ENCODE data around the gene SEMA3C.

Gene SEMA3C

DNA sequence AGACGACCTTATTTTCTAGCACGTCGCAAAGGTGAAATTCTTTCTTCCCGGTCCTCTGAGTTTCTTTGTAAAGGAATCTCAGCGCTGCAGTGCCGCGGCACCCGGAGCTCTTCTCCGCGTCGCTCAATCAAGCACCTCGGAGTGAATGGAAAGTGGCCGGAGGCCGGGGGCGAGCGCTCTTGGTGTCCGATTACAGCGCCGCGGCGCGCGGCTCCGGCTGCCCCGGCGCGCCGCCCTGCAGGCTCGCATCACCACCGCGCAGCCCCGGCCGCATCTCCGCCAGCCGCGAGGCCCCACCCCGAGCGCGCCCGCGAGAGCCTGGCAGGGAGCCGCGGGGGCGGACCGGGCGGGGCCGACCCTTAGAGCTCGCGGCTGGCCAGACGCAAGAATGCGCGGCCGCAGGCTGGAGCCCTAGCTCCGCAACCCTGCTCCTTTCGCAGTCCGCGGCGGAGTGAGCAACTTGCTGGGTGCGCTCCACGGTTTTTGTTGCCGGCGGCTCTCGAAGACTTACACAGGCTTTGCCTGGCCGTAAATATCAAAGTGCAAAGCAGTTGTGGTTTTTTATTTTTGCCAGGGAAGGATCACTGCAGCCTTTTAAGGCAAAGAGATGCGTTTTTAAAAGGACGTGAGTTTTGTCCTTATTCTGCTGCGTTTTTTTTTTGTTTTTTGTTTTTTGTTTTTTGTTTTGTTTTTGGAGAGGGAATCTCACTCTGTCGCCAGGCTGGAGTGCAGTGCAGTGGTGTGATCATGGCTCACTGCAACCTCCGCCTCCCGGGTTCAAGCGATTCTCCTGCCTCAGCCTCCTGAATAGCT is at the start of gene SEMA3C:
Gene SEMA3C, minus strand, starts transcription at position 143 of the 813 bp plus-strand sequence. CDS start 2,270 bp downstream, outside the sequence.
- DNase-seq (ENCODE audit: low read depth in 2 of 2), result peak; percentile 5 to 23

DNA sequence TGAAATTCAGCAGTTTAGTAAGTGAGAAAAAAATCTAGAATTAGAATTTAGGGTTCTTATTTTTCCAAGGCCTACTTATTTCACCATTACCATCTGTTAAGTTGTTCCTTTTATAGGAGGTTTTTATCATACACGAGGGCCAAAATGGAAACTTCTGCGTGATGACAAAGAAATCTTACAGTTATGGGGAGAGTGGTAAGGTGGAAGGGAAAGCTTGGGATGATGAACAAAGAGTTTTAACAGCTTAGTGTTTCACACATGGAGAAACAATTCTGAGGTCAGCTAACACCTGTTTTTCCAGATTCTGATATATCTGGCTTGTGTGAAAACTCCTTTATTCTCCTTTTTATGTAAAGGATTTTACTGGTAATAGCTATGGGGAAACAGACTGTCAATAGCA is 49.8 kb upstream of the SEMA3C start:
- no peak for DNase-seq (ENCODE audit: low read depth in 2 of 2)

DNA sequence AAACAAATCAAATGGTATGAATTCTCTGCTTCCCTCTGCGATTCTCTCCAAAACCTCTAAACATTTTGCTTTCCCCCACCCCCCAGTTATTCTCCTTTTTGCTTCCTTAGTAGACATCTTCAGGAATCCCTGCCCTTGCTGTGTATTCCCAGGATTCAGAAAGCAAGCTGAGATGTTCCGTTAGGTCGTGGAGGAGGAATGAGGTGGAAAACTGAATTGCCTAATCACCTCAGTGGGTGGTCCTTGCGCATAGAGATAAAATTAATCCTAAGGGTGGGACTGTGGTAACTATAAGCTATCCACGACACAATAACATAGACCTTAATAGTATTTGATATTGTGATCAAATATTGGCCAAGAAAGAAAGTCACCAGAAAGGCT is 49.1 kb upstream of the SEMA3C start:
- DNase-seq (ENCODE audit: low read depth in 2 of 2), result no peak

DNA sequence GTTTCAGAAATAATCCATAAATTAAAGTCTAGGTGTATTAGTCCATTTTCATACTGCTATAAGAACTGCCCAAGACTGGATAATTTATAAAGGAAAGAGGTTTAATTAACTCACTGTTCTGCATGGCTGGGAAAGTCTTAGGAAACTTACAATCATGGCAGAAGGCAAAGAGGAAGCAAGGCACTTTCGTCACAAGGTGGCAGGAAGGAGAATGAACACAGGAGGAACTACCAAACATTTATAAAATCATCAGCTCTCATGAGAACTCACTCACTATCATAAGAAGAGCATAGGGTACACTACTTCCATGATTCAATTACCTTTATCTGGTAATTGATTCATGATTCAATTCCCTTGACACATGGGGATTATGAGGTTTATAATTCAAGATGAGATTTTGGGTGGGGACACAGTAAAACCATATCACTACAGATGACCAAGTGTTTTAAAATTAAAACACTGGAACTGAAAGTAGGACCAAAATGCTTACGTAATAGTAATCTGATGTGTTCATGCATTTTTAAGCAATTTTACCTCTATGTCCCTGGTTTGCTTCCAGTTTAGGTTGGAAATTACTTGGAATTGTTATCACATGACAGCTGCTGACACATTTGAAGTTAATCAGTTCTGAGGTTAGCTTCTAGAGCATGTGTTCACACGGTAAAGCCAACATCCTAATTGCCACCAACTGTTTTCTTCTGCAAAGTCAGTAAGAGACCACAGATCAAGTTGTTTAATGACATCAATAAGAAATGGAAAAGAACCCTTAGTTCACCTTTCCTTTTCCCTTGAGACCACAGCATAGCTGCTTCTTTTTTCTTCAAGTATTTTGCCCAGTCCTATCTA is 48.4 kb upstream of the SEMA3C start:
- DNase-seq (ENCODE audit: low read depth in 2 of 2), result no peak

DNA sequence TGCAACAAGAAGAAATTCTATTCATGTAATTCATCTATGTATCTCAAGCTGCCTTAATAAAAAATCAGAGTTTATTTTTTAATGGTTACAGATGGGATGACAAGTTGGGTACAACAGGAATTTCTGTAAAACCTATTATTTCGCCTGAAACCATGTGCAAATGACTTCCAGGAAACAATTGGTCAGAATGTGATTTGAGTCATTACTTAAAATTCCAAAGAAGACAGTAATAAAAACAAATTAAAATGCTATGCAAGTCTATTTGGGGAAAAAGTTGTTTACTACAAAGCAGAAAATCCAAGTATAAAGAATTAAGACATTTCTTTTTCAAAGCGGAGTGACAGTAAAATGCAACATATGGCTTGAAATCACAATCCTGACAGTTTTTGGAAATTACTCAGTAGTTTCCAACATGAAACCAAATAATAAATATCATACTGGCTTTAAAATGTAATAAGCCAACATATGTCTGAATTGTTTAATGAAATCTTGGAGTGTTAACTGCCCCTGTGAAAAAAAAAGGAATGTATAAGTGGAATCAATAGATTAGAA is 41.5 kb upstream of the SEMA3C start:
- DNase-seq (ENCODE audit: low read depth in 2 of 2), result no peak

DNA sequence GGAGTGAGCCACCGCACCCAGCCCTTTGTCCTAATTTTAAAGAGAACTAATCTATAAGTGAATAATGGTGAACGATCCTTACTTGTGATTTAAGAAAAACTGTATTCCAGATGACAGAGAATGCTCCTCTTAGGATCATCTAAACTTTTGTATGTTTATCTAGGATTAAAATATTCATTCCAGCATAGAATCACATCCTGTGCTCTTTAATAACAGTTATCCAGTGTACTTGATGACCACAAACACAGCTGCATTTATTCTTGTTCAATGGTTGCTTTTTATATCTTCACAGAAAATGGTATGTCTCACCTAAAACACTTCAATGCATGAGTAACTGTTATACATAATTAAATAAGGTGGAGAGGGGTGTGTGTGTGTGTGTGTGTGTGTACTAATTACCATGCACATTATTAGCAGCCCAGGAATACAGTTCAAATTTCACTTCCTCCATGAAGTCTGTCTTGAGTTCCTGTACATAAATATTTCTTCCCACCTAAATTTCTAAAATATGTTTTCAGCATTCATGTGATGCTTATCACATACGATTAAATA is 38.5 kb upstream of the SEMA3C start:
- DNase-seq (ENCODE audit: low read depth in 2 of 2), result no peak

DNA sequence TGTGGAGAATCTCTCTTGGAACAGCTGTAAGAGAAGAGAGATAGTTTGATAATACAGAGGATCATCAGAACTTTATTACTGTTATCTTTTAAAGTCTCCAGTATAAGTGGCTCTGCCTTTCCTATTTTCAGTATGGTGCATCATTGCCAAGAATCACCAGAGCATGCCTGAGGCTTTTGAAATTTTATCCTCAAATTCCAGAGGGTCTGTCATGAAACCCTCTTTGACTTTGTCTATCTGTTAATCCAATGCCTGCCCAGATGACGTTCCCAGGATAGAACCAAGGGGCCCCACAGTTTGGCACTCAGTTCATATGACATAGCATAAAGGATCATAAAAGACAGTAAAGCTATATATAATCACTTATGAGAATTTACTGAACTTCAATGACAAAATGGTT is 35.3 kb upstream of the SEMA3C start:
- DNase-seq (ENCODE audit: low read depth in 2 of 2), result no peak

DNA sequence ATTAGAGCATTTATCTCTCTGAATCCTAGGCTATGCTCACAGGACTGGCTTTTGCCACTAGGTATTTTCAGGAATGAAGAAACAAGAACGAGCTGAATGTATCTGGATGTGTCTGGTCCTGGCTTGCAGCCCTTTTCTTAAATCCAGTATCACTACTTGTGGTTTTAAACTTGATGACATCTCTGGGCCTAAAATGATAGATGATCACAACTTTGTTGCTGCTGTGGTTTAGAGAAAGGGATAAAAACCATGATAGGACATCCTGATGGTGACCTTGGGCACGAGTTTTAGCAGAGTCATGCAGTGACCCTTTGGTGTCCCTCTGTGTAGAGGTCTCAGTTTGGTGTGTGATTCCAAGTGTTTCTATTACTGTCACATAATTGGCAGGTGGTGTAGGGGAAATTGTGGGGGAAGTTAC is 31.7 kb upstream of the SEMA3C start:
- no peak for DNase-seq (ENCODE audit: low read depth in 2 of 2)

DNA sequence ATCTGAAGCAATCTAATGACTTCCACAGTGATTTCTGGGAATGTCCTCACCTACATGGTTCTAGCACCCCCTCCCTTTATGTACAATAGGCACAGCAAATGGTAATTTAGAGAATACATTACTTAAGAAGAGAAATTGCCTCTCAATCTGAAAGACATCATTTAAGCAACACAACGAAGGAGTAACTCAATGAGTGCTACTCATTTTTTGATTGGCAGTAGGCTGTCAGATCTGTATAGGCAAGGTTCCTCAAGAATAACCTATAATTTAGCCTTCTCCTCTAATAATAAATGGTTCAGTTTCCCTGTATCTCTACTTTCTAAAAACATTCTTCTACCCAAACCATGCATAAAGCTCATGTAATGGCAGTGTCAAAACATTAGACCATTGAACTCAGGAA is 30.6 kb upstream of the SEMA3C start:
- DNase-seq (ENCODE audit: low read depth in 2 of 2), result no peak

DNA sequence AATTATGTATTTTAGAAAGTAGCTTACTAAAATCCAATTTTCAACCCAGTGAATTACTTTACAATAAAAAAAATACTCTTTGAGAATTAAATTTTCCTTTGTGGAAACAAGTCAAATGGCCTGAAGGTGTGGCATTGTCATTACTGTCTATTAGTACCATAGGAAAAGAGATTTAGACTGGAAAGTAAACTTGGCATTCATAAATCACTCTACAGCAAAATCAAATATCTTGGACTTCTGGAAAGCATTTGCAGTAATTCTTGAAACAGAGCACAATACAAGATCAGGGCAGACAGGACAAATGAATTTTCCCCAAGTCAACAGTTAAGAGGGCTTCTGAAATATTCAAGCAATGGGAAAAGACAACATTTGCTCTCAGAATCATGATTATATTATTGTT is 28.0 kb upstream of the SEMA3C start:
- DNase-seq (ENCODE audit: low read depth in 2 of 2), result no peak

DNA sequence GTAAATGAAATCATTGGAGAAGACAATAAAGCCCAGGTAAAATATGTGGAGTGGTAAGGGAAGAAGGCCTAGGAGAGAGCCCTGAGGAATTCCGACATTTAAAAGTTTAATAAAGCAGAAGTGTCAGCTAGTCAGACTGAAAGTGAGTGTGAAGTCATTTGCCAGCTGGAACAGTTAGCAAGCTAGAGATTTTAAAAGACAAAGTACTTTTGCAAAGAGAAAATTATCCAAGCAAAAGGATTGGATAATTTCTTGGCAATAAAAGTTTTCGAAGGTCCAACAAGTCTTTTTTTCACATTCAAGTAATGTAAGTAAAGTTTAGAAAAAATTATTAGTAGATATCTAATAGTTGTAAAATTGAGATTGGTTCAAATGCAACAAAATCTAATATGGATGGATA is 27.1 kb upstream of the SEMA3C start:
- no peak for DNase-seq (ENCODE audit: low read depth in 2 of 2)

DNA sequence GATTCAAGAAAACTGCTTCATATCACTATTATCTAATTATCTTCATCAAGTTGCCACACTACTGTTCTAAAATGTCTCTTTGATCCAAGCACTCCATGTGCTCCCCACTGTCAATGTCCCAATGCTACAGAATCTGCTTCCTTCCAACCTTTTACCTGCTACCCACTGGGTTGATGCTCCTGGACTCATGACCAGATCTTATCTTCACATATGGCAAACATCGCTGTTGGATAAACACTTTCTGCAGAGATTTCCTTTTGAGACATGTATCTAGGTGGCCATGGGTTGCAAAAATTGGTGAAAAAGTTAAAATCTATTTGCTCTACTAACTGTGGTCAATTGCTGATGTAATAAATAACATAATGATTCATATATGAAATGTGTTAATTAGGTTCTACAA is 24.5 kb upstream of the SEMA3C start:
- DNase-seq (ENCODE audit: low read depth in 2 of 2), result no peak

DNA sequence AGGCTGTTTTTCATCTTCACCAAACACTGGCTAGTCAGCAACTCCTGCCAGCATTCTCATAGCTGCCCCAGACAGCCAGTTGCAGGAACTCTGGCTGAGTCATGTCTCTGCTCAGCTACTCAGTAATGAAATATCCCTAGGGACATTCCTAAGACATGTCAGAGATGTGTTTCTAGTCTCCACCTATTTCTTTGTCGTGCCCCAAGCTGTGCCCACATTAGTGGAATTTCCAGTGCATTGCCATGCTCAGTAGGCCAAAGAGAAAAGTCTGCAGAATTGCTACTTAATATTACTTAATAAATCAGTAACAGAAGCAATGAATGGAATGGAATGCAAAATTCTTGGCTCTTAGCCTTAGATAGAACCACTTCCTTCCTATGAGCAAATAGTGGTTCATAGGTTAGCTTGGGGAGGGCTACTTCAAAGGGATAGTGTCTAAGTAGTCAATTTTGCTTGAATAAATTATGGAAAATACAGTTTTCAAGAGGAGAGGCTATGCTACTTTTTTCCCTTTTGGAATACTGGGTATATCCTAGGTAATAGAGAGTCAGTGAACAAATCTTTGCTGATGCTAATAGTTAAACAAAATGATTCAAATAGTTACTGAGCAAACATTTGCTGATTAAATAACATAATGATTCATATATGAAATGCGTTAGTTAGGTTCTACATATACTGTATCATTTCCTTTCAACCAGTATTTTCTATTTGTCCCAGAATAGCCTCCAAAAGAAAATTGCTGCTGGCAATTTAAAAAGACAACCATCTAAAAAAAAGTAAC is 23.6 kb upstream of the SEMA3C start:
- DNase-seq (ENCODE audit: low read depth in 2 of 2), result no peak

DNA sequence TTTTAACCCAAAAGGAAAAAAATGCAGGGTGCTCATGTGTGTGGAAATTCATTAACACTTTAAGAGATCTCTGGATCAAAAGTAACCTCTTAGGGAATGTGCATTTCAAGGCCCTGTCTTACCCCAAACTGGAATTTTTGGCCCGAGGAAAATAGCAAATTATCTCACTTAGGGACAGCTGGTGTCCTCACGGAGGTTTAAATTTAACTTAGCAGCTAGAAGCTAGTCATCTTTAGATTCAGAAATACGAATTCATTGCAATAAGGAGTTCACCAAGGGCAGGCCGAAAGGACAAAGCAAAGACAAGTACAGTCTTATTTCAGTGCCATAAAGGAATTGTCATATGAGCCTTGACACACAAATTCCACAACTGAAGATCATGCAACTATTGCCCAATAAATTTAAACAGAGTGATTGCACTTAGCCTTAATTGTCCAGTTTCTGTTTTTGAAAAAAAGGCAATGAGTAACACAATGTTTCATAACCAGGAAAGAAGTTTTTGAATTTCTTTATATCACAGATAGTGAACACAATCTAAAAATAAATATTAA is 22.4 kb upstream of the SEMA3C start:
- DNase-seq (ENCODE audit: low read depth in 2 of 2), result no peak

DNA sequence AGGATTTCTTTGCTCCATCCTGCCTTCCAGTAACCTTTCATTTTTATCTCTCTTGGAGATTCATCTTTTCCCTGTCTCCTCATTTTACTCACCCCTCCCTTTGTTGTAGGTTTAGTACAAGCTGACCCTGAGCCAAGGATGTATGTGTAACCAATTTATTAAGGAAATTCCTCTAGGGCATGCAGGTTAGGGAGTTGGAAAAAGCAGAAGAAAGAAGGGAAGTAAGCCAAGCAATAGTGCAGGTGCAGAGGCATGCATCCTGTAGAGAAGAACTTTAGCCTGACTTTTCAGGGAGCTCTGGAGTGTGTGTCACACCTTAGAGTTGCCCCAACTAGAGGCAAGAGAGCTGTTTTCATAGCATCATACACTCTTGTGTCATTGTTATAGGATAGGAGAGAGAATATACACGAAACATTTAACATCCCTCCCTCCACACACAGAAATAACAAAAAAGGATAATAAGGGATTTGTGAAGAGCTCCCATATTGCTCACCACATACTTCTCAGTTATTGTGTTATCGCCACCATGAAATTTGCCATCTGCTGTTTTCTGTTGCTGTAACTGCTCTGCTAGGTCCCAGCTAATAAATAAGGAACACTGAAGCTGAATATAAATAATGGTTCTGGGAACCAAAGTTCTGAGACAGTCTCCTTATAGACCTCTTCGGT is 21.8 kb upstream of the SEMA3C start:
- no peak for DNase-seq (ENCODE audit: low read depth in 2 of 2)

DNA sequence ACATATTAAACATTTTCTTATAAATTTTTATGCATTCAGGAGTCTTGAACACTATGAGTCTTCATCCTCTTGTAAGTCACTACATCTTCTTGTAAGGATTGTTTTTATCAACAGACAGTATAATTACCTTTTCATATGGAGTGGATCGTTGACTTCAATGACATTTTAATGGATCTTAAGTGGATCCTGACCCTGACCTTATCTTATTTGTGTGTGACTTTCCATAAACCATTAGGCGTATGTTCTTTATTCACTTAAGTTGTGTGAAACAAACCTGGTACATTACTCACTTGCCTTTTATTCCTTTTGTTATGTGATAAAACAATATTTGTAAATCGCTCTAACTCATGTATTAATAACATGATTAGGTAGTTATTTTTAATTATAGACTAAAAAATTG is 18.5 kb upstream of the SEMA3C start:
- DNase-seq (ENCODE audit: low read depth in 2 of 2), result no peak

DNA sequence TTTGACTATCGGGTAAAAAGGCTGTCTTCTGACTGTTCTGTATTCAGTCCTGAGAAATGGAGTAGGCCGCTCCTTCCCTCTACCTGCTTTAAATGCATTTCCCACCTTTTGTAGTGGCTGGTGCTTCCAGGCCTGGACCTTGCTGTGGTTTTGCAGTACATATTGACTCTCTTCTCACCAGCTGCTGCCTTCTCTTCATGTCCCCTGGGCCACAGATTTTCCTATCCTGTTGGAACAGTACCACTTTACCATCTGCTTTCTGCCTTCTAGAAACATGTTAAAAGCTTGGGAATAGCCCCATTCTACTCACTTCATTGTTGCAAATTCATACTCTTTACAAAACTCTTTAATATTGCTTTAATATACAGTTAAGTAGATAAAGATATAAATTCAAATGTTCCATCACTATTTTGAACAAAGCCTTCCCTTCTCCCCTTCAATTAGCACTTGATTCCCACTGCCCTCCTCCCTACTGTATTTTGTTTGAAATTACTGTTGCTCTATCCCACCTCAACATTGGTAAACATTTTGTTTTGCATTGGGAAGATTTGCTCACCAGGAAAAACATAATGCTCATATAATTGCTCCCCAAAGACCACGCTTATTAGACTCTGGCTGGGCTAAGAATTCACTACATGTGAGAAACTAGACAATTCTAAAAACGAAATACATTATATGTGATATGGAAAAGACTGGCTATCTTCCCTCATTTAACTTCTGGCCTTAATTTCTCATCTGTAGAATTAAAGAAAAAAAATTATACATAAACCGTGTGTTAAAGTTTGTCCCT is 17.3 kb upstream of the SEMA3C start:
- no peak for DNase-seq (ENCODE audit: low read depth in 2 of 2)

DNA sequence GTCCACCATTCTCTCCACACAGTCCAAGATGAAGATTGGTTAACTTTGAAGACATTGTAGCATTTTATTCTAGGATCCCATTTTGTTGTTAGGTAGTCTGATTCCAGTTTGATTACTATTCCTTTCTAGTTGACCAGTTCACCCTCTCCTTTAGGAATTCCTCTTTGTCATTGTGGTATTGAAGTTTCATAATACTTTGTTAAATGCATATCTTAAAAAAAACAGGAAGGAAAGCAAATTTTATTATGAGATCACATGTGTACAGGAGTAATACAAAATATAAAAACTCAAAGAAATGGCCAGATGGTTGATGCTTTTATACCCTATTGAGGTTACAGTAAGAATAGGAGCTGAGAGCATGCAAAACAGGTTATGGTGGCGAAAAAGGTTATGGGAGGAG is 15.5 kb upstream of the SEMA3C start:
- DNase-seq (ENCODE audit: low read depth in 2 of 2), result no peak

DNA sequence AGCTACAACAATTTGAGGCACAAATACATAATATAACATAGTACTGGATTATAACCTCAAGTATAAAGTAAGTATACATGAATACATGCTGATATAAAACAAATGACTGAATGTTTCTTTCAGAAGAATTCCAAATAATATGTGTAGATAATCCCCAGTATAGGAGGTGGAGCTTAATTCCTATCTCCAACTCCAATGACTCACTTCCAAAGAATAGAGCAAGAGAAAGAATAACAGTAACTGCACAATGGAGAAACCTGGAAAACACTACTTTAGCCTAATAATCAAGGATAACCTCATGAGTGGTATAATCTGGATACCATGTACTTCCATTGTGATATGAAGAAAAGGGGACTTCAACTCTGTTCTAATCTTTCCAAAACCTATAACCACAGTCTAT is 13.7 kb upstream of the SEMA3C start:
- no peak for DNase-seq (ENCODE audit: low read depth in 2 of 2)

DNA sequence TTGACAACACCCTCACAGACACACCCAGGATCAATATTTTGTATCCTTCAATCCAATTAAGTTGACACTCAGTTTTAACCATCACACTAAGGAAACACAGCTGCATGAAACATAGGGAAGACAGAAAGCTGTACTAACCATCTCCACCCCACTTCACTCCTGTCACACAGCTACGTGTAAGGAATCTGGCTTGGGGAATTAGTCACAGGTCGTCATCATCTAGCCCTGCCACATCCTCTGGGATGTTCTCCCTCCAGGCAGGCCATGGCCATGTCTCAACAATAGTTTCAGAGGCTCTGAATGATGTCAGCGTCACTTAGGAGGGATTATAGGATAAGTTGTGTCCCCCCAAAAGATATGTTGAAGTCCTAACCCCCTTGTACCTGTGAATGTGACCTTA is 10.8 kb upstream of the SEMA3C start:
- DNase-seq (ENCODE audit: low read depth in 2 of 2), result no peak
